LHCN-M2 (cell line): ENCODE measurements around the gene TIMM8A. TPM values are rescaled to one million over a fixed set of nuclear protein-coding genes. Genes with fewer than 3 reads are reported as not detected.
A peak's percentile ranks its signal among the peaks of the same experiment; 100 is the strongest.
"Not testable (repeated sequence)": the region's sequence is repeated elsewhere in the genome, so short reads cannot be mapped to it uniquely, and the experiment has no call there.

Source experiments
- DNase-seq: peaks from one replicate; pipeline ENCODE4 v3.0.0-alpha.2; 2012; ENCODE audit warnings: low read depth
- total RNA-seq: library from RNA; depleted of rRNA; stranded (reverse); fragments of >200 nt; gene quantifications from 2 replicates; pipeline ENCODE4 v1.2.3, GENCODE V29; 2014; rRNA removed

The TIMM8A gene
- total RNA-seq, 1 experiment from 2014 or later: 5.6 TPM

GRCh38 chrX:101359966-101360365 is 11.4 kb upstream of the TIMM8A start:
- DNase-seq: no peak

GRCh38 chrX:101357166-101357795 is 8.7 kb upstream of the TIMM8A start:
- peak; percentile 8 for DNase-seq

- DNase-seq: no peak
These were observed 636 bp upstream of the TIMM8A start for GRCh38 chrX:101349193-101349562.

DNA sequence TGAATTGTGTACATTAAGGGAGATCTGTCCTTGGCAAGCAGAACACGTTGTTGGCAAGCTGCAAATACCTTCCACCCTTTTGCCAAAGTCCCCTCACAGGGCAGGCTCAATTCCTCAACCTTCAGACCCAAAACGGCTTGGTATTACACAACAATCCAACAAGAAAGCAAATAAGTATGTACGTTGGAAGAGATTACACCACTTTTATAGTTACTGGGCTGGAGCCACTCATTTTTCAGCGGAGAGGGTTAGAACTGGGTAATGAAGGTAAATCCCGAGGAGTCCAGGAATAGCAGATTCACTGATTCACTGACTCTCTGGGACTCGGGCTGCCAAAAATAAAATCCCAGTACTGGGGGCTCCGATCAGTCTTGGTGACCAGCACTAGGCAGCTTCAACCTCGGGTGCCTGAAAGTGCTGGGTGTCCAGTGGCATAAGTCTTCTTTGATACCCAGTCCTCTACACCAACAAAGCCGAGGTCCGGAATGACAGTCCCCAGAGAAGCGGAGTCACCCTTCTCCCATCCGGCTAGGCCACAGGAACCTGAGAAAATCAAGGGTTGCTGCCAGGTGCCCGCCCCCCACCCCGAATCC is 587 bp downstream of the TIMM8A start:
- peak; percentile 5 for DNase-seq

- DNase-seq: no peak
These were observed 10.7 kb downstream of the TIMM8A start for GRCh38 chrX:101337776-101338271.

DNA sequence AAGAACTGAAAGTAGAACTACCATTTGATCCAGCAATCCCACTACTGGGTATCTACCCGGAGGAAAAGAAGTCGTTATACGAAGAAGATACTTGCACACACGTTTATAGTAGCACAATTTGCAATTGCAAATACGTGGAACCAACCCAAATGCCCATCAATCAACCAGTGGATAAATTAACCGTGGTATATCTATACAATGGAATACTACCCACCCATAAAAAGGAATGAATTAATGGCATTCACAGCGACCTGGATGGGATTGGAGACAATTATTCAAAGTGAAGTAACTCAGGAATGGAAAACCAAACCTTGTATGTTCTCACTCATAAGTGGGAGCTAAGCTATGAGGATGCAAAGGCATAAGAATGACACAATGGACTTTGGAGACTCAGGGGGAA is 14.2 kb downstream of the TIMM8A start:
- not testable (repeated sequence) for DNase-seq

- DNase-seq: peak; percentile 14
These were observed 21.9 kb downstream of the TIMM8A start for GRCh38 chrX:101326600-101326999.

DNA sequence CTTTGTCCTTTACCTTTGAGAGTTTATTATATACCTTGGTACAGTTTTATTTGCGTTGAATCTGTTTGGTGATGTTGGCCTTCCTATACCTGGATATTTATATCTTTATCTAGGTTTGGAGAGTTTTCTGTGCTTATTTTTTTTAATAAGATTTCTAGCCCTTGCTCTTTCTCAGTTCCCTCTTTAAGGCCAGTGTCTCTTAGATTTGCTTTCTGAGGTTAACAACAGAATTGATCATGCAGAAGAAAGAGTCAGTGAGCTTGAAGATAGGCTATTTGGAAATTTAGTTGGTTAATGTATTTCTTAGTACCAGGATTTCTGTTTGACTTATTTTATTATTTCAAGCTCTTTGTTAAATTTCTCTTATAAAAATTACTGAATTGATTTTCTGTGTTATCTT is 44.8 kb downstream of the TIMM8A start:
- DNase-seq: no peak

Other genes starting within 250 kb of the TIMM8A start
- 2.5 and 3.1 TPM in 2 replicates for gene DRP2, start 129.0 kb downstream of the TIMM8A start, total RNA-seq
- gene TAF7L, start 57.4 kb downstream of the TIMM8A start, total RNA-seq: 0.13 TPM in 1 of 2 replicates, not detected in the other
- not detected in 2 replicates for gene BTK, start 37.4 kb upstream of the TIMM8A start, total RNA-seq
- 1,273 and 1,873 TPM in 2 replicates for gene RPL36A, start 42.3 kb upstream of the TIMM8A start, total RNA-seq
- gene GLA, start 59.2 kb upstream of the TIMM8A start, total RNA-seq: 52.1 and 62.6 TPM in 2 replicates
- 65.1 and 71.9 TPM in 2 replicates for gene HNRNPH2, start 59.5 kb upstream of the TIMM8A start, total RNA-seq
- 0.92 and 1.2 TPM in 2 replicates for gene ARMCX4, start 136.7 kb upstream of the TIMM8A start, total RNA-seq
- gene ARMCX1, start 201.8 kb upstream of the TIMM8A start, total RNA-seq: 52.3 and 73.5 TPM in 2 replicates